Measurements from ENCODE around the gene WNT10A. TPM values are rescaled to one million over a fixed set of nuclear protein-coding genes. Genes with fewer than 3 reads are reported as not detected.

Gene WNT10A
- total RNA-seq, 1 experiment from 2014 or later: not detected

DNA sequence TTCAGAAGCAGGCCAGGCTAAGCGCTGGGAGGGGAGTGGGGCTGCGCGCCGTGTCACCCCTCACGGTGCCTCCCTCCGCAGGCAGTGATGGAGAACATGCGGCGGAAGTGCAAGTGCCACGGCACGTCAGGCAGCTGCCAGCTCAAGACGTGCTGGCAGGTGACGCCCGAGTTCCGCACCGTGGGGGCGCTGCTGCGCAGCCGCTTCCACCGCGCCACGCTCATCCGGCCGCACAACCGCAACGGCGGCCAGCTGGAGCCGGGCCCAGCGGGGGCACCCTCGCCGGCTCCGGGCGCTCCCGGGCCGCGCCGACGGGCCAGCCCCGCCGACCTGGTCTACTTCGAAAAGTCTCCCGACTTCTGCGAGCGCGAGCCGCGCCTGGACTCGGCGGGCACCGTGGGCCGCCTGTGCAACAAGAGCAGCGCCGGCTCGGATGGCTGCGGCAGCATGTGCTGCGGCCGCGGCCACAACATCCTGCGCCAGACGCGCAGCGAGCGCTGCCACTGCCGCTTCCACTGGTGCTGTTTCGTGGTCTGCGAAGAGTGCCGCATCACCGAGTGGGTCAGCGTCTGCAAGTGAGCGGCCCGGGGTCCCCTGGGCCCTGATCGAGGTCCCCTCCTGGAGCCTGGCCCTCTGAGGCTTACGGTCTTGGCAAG, 12.2 kb downstream of the WNT10A start:
- peak; percentile 67 for DNase-seq (ENCODE audit: extremely low read depth, low read depth)

DNA sequence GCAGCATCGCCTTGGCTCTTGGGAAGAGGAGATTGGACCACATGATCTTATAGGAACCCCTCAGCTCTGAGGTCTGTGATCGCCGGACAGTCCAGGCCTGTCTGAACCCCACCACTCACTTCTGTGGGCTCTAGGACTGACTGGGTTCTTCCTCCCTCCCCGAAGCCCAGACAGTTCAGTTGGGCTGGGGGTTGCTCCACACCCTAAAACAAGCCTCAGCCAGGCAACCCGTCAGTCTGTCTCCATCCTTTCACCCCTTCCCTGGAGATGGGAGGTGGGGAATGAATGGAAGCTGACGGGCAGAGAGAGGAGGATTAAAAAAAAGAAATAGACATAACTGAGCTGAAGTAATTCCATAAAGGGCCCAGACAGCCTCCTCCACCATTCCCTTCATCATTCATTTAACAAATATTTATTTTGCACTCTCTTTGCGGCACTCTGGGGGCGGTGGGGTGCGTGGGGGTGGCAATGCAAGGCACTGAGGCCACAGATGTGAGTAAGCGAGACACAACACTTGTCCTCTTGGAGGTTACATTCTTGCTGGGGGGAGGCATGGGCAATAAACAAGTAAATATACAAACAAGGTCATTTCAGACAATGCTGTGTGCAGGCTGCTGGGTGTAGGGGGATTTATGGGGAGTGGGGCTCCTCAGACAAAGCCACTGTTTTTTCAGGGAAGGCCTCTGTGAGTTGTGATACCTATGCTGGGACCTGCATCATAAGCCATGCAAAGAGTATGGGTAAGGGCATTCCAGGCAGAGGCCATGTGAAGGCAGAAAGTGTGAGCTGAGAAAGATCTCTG, 12.9 kb downstream of the WNT10A start:
- DNase-seq (ENCODE audit: extremely low read depth, low read depth): no peak

DNA sequence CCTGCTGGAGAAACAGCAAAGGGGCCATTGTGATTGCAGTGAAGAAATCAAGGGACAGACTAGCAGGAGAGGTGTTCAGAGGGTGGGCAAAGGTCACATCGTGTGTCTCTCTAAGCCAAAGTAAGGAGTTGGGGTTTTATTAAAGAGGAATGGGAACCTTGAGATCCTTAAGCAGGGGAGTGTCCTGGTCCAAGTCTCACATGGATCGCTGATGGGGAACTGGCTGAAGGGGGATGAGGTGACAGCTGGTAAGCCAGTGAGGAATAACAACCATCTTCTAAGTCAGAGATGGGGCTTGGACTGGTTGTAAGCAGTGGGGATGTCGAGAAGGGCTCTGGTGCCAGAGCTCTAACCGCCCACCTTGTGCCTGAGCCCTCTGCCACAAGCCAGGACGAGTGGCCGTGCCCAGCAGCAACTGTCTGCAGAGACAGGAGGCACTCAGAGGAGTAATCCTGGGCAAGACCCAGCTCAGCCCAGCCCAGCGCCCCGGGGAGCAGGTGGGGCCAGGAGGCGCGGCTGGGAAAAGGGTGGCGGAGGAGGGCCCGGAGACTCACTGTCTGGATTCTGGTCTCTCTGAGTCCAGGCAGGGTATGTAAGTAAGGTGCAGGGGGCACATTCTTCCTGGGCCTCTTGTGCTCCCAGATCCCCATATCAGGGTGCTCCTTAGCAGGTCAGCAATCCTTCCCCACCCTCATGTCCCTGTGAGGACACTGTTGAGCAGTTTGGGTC, 13.7 kb downstream of the WNT10A start:
- no peak for DNase-seq (ENCODE audit: extremely low read depth, low read depth)

DNA sequence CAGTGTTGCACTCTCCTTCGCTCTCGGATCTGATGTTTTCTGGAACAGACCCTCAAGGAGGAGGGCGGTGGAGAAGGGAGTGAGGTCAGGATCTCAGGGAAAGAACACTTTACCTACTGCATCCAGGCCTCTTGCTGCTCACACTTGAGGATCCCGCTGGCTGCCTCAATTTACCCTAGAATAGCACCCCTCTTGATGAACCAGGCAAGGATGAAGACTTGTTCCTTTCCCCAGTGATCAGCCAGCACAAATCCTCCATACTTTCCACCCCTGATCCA, 14.2 kb downstream of the WNT10A start:
- DNase-seq (ENCODE audit: extremely low read depth, low read depth): no peak

DNA sequence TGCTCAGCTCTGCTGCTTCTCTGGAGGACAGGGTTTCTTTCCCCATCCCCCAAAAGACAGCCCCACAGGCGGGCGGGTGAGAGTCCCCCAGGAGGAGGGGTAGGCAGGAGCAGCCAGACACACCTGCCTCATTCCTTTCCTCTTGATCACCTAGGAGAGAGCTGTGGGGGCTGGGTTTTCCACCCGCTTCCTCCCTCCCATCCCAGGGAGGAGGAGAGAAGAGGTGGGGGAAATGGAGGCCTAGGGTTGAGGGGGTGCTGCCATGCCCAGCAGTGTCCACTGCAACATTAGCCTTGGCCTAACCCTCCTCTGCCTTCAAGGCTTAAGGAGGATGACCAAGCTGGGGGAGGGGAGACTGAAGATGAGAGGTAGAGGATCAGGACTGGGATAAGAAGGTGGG, 14.7 kb downstream of the WNT10A start:
- no peak for DNase-seq (ENCODE audit: extremely low read depth, low read depth)

DNA sequence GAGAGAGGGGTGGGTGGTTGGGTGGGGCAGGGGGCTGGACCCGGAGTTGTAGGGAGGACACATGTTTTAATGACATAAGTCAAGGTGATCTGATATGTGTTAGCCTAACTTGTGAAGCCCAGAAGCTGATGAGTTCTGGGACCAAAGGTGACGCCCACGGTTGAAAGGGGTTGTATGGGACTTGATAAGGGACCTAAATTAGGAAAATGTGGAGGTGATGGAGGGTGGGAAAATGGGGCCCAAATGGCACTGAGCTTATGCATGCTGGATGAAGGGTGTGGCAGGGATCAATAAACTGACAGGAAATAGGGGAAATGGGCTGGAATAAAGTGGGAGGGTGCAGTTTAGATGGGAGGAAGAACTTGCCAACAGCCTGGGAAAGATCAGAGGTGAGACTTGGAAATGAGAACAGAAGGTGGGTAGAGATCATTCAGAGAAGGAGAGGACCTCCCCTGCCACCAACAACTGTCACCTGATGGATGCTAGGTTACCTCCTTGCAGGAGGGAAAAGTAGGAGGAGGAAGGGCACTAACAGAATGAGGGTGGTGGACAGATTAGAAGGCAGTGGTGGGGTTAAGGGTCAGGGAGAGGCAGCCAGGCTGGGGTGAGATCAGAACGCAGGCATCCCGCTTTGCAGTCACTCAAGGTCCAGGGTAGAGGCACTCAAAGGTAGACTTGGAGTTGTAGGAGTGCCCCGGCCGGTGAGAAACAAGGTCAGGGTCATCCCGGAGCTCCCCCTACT, 15.3 kb downstream of the WNT10A start:
- DNase-seq (ENCODE audit: extremely low read depth, low read depth): no peak

DNA sequence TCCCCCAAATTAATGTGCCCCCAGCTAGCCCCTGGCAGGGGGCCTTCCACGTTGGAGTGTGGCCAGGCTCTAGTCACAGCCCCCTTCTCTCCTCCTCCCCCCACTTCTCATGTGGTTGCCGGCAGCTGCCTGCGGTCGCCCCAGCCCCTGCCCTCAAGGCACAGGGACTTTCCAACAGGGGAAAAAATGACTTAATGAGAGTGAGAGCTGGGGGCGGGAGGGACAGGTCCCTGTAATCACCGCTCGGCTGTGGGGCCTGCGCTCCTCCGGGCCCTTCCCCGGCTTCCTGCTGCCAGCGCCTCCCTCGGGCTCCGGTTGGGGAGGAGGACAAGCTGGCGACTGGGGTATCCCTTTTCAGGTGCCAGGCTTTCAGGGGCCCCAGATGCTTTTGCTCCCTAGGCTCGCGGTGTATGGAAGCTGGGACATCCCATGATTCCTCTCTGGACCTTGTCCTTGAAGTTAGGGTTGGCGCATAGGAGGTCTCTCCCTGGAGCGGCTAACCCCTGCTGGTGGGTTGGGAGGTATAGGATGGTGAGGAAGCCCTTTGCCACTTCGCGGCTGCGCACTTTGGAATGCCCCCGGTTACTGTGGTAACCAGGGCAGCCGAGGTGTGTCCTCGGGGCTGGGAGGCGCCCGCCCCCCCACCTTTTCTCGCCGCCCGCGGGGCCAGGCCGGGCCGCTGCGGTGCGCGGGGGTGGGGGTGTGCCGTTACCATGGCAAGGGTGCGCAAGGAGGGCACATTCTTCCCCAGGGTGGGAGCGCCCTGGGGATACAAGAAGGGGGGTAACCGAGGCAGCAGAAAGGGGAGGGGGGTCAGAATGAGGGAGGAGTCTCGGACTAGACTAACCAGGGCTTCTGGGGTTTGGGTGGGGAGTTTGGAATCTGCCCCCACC, 16.1 kb downstream of the WNT10A start:
- no peak for DNase-seq (ENCODE audit: extremely low read depth, low read depth)

DNA sequence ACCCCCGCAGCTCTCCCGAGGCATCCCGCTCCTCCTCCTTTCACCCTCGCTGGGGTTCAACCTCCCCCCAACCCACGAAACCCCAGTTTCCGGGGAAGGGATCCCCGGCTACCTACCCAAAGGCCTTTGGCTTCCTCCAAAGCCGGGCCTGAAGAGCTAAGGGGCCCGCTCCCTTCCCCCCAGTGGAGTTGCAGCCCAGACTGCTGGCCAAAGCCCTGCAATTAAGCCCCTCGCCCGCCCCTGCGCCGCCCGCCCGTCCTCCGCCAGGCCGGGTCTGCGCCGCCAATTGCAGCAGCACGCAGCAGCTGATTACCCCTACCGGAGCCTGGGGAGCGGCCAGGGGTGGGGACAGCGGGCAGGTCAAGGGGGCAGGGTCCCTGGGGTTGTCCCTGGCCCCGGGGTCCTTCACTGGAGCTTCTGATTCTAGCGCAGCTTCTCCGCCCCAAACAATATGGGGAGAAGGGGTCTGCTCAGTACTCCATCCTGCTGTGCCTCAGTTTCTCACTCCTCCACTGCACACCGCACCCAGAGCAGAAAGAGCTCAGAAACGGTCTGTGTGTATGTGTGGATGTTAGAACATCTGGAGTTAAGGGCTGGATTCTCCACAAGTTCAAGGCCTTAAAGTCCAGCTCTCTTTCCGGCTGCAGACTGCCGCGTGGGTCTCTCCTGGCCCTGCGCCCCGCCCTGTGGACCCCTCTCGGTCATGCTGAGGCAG, 16.9 kb downstream of the WNT10A start:
- DNase-seq (ENCODE audit: extremely low read depth, low read depth): no peak

DNA sequence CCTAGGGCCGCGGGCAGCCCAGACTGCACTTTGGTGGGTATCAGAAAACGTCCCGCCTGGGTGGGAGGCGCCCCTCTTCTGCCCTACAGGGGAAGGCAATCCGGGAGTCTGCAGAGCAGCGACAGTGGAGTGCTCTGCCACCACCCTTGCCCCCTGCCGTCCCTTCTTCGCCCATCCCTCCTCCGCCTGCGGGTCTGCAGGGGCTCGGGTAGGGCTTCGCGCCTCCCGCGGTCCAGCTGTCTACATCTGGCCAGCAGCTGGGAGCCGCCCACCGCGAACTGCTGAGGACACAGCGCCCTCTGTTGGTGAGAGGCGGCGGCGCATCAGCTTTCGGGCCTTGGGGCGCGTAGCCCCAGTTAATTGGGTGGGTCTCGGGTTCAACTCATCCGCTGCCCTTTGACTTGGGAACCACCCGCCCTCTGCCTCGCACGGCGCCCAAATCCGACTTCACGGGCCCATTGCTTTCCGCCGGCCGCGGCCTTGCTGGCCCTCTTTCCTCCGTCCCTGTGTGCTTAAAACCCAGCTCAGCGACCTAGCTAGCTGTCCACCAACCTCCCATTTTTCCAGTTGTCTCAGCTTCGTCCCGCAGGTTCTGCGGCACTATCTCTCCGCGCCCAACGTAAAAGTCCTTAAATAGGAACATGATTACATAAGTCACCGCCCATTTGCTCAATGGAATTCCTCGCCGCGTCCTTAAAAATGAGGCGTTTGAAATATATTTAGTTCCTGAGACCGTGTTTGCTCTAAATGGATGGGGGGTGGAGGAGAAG, 17.6 kb downstream of the WNT10A start:
- DNase-seq (ENCODE audit: extremely low read depth, low read depth): peak; percentile 39

DNA sequence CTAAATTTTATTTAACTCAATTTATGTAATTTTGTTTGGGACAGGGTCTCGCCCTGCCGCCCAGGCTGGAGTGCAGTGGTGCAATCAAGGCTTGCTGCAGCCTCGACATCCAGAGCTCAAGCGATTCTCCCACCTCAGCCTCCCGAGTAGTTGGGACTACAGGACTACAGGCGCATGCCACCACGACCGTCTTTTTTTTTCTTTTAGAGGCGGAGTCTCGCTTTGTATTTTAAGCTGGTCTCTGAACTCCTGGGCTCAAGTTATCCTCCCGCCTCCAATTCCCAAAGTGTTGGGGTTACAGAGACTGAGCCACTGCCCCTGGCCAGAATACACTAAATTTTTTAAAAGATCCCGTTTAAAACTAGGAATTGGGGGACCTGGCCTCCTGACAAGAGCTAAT, 18.5 kb downstream of the WNT10A start:
- DNase-seq (ENCODE audit: extremely low read depth, low read depth): no peak

DNA sequence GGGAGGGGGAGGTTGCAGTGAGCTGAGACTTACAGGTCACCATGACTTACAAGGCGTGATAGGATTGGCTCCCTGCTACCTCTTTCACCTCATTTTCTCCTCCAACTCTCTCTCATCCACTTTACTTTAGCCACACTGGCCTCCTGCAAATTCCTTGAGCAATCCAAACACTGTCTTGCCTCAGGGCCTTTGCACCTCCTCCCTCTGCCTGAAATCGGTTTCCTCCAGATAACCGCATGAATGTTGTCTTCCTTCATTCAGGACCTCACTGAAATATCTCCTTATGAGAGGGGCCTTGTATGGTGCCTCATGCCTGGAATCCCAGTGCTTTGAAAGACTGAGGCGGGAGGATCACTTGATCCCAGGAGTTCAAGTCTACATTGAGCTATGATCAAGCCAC, 21.8 kb downstream of the WNT10A start:
- DNase-seq (ENCODE audit: extremely low read depth, low read depth): no peak

DNA sequence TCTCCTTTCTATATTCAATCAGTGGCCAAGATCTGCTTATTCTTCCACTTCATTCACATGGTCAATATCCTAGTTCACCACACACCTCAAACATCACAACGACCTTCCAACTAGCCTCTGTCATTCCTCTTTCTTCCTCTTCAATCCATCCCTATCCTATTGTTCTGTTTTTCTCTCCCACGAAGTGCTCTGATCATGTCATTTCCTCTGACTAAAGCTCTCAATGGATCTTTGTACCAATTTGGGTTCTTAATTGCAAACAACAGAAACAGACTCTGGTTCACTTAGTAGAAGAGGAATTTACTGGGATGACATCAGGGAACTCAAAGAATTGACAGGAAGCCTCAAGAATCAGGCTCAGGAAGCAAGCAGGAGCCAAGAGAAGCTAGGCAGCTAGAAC, 23.5 kb downstream of the WNT10A start:
- DNase-seq (ENCODE audit: extremely low read depth, low read depth): no peak

DNA sequence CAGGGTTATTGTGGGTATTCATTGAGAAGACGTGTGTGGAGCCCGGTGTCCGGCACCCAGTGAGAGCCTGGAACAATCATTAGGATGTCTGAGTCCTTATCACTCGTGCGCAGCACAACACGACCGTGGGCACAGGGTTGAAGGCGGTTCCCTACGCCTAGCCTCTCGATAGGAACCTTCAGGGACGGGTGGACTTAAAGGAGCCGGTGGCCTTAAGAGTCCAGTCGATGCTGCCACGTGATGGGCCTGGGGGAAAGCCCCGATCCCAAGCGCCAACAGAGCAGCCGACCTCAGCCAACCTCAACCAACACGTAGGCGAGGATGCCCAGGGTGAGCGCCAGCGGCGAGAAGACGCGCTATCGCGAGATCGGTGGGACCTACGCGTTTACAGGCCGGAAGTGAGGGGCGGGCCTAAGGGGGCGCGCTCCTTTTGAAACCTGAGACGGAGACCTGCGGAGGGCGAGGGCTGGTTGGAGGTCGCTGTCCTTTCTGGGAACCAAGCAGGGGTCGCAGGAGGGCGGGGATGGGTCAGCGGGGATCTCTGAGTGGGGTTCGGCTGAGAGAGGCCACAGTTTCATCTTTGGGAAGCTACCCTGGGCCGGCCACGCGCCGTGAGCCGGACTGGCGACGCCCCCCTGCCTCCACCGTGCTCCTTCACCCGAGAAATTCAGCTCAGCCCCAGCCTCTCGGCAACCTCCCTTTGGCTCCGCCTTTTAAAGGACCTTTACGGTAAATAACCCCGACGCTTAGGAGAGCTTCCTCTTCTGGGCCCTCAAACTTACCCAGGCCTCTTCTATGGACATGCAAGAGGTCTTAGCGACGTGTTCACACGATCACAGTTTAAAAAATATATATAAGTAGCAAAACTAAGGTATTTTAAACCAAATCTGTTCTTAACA, 28.3 kb downstream of the WNT10A start:
- peak; percentile 92 for DNase-seq (ENCODE audit: extremely low read depth, low read depth)

DNA sequence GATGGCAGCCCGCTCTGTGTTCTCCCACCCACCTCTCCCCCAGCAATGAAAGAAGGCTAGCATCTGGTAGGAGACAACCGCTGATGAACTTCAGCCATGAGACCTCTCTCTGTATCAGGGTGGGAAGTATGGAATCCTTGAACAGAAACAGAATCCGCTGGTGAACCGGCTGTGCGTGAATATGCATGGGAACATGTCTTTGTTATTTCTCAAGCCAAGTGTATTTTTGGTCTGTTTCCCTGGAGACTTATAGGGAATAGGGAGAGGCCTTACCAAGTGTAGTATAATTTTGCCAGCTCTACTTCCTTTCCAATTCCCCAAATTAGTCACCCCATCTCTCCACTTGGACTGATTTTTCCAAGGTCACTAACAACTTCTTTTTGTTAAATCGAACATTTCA, 30.1 kb downstream of the WNT10A start:
- no peak for DNase-seq (ENCODE audit: extremely low read depth, low read depth)

DNA sequence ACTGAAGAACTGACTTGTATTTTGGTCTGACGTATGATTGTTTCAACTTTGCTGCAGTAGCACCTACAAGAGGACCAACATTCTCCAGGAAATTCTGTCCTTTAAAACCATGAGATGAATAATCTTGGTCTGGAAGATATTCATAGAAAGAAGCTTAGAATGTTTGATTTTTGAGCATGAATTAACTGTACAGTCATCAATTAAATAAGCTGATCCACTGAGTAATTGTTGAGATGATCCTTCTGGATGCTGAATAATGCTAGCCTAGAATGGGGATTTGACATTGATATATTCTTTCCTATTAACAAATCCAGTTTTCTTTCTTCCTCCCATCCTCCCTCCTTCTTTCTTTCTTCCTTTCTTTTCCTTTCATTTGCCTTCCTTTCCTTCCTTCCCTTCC, 39.9 kb downstream of the WNT10A start:
- no peak for DNase-seq (ENCODE audit: extremely low read depth, low read depth)

DNA sequence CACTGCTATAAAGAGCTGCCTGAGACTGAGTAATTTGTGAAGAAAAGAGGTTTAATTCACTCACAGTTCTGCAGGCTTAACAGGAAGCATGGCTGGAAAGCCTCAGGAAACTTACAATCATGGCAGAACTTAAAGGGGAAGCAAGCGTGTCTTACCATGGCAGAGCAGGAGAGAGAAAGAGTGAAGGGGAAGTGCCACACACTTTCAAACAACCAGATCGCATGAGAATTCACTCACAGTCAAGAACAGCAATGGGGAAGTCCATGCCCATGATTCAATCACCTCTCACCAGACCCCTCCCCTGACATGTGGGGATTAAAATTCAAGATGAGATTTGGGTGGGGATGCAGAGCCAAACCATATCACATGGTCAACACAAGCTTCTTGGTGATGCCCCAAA, 44.1 kb downstream of the WNT10A start:
- DNase-seq (ENCODE audit: extremely low read depth, low read depth): no peak

DNA sequence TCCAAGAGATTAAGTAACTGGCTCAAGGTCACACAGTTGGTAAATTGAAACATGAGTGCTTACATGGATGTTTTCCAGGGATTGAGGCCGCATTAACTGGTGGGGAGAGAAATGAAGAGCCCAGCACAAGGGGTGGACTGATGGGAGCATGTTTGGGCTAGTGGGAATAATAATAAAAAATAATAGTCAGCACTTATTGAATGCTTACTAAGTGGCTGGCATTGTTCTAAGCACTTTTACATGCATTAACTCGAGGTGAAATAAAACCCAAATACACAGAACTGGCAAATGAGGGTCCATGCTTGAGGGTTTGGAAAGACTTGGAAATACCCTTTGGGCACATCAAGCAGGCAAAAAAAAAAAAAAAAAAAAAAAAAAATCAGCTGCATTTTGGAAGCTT, 44.8 kb downstream of the WNT10A start:
- no peak for DNase-seq (ENCODE audit: extremely low read depth, low read depth)

DNA sequence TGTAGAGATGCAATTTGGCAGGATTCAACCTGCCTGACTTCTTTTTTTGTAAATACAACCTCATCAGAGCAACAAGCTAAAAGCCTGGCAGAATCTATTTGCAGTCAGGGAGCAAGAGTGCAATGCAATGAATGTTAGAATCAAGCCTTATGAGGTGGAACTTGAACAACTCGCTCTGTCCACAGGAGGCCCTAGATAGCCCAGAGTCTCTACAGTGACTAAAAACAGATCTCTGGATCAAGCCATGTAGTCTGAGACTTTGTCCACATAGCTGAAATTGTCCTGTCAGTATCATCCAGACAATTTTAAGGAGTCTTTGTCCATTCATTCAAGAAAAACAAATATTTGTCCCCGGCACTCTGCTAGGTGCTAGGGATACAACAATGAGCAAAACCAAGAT, 46.8 kb downstream of the WNT10A start:
- DNase-seq (ENCODE audit: extremely low read depth, low read depth): no peak
